Measurements from ENCODE around the gene C2CD3.
A peak's percentile ranks its signal among the peaks of the same experiment; 100 is the strongest.
"Not testable (repeated sequence)": the region's sequence is repeated elsewhere in the genome, so short reads cannot be mapped to it uniquely, and the experiment has no call there.

C2CD3 gene

GRCh38 chr11:74061599-74061998 lies 109.2 kb downstream of the C2CD3 start:
- DNase-seq: not testable (repeated sequence)

GRCh38 chr11:74057249-74058151 lies 113.3 kb downstream of the C2CD3 start:
- no peak for DNase-seq

GRCh38 chr11:74055938-74056337 lies 114.9 kb downstream of the C2CD3 start:
- no peak for DNase-seq

GRCh38 chr11:74050465-74050864 lies 120.3 kb downstream of the C2CD3 start:
- DNase-seq: no peak

- DNase-seq: no peak
These were observed 121.8 kb downstream of the C2CD3 start for GRCh38 chr11:74048993-74049392.

- no peak for DNase-seq
These were observed 126.3 kb downstream of the C2CD3 start for GRCh38 chr11:74044538-74044937.

- DNase-seq: no peak
These were observed 127.4 kb downstream of the C2CD3 start for GRCh38 chr11:74043450-74043849.

GRCh38 chr11:74037309-74037708 lies 133.5 kb downstream of the C2CD3 start:
- DNase-seq: no peak

- DNase-seq: no peak
These were observed 135.5 kb downstream of the C2CD3 start for GRCh38 chr11:74035264-74035663.

GRCh38 chr11:74033046-74033445 lies 137.8 kb downstream of the C2CD3 start:
- DNase-seq: no peak

- peak in 1 of 5 experiments; percentile 58 for DNase-seq
These were observed 139.8 kb downstream of the C2CD3 start for GRCh38 chr11:74030723-74031676.

GRCh38 chr11:74025467-74026166 lies 145.2 kb downstream of the C2CD3 start:
- DNase-seq: peak in 1 of 5 experiments; percentile 22

- peak in 1 of 5 experiments; percentile 30 for DNase-seq
These were observed 146.4 kb downstream of the C2CD3 start for GRCh38 chr11:74024261-74025029.

GRCh38 chr11:74023276-74023675 lies 147.5 kb downstream of the C2CD3 start:
- DNase-seq: no peak

- DNase-seq: no peak
These were observed 148.3 kb downstream of the C2CD3 start for GRCh38 chr11:74022546-74022945.

- DNase-seq: no peak
These were observed 148.8 kb downstream of the C2CD3 start for GRCh38 chr11:74021998-74022397.

- DNase-seq: no peak
These were observed 150.3 kb downstream of the C2CD3 start for GRCh38 chr11:74020539-74020938.

GRCh38 chr11:74019860-74020259 lies 150.9 kb downstream of the C2CD3 start:
- DNase-seq: peak in 2 of 5 experiments; percentile 56 to 66

- no peak for DNase-seq
These were observed 151.6 kb downstream of the C2CD3 start for GRCh38 chr11:74019104-74019738.

- DNase-seq: no peak
These were observed 152.3 kb downstream of the C2CD3 start for GRCh38 chr11:74018331-74019005.

GRCh38 chr11:74017631-74018030 lies 153.2 kb downstream of the C2CD3 start:
- DNase-seq: no peak
